ENCODE data around the gene SLC9A1.
"Not testable (repeated sequence)": the region's sequence is repeated elsewhere in the genome, so short reads cannot be mapped to it uniquely, and the experiment has no call there.

Gene SLC9A1

GRCh38 chr1:27130798-27131197 lies 24.1 kb downstream of the SLC9A1 start:
- DNase-seq: no peak

GRCh38 chr1:27129225-27129624 lies 25.7 kb downstream of the SLC9A1 start:
- no peak for DNase-seq

GRCh38 chr1:27127419-27127818 lies 27.5 kb downstream of the SLC9A1 start:
- DNase-seq: no peak

- no peak for DNase-seq
These were observed 28.5 kb downstream of the SLC9A1 start for GRCh38 chr1:27126391-27126790.

GRCh38 chr1:27125125-27125524 lies 29.8 kb downstream of the SLC9A1 start:
- DNase-seq: not testable (repeated sequence)

- DNase-seq: no peak
These were observed 30.5 kb downstream of the SLC9A1 start for GRCh38 chr1:27124405-27124804.

- DNase-seq: no peak
These were observed 32.3 kb downstream of the SLC9A1 start for GRCh38 chr1:27122652-27123051.

- DNase-seq: no peak
These were observed 34.1 kb downstream of the SLC9A1 start for GRCh38 chr1:27120854-27121253.

- no peak for DNase-seq
These were observed 36.6 kb downstream of the SLC9A1 start for GRCh38 chr1:27118440-27118689.

GRCh38 chr1:27117733-27118439 lies 37.0 kb downstream of the SLC9A1 start:
- no peak for DNase-seq

GRCh38 chr1:27116697-27117096 lies 38.2 kb downstream of the SLC9A1 start:
- DNase-seq: no peak

GRCh38 chr1:27116232-27116631 lies 38.7 kb downstream of the SLC9A1 start:
- DNase-seq: no peak

GRCh38 chr1:27114546-27114945 lies 40.4 kb downstream of the SLC9A1 start:
- no peak for DNase-seq

- DNase-seq: no peak
These were observed 41.1 kb downstream of the SLC9A1 start for GRCh38 chr1:27113861-27114260.

- DNase-seq: no peak
These were observed 43.0 kb downstream of the SLC9A1 start for GRCh38 chr1:27111626-27112573.

- DNase-seq: no peak
These were observed 45.7 kb downstream of the SLC9A1 start for GRCh38 chr1:27109103-27109822.

GRCh38 chr1:27108588-27108987 lies 46.3 kb downstream of the SLC9A1 start:
- DNase-seq: no peak

GRCh38 chr1:27106561-27107323 lies 48.2 kb downstream of the SLC9A1 start:
- no peak for DNase-seq

- DNase-seq: no peak
These were observed 49.9 kb downstream of the SLC9A1 start for GRCh38 chr1:27105018-27105417.

GRCh38 chr1:27103498-27103897 lies 51.4 kb downstream of the SLC9A1 start:
- no peak for DNase-seq

- peak; percentile 48 for DNase-seq
These were observed 52.0 kb downstream of the SLC9A1 start for GRCh38 chr1:27102707-27103468.

GRCh38 chr1:27102134-27102706 lies 52.7 kb downstream of the SLC9A1 start:
- no peak for DNase-seq
